ENCODE measurements around the gene NOL7. TPM values are rescaled to one million over a fixed set of nuclear protein-coding genes. Genes with fewer than 3 reads are reported as not detected.

The NOL7 gene
- total and polyA plus RNA-seq, 2 of the 13 experiments (the other 11 are each of a cell fraction or from before 2014, with no cell fraction given), result 37.8 to 186 TPM

- TF ChIP-seq, protein P1, sequence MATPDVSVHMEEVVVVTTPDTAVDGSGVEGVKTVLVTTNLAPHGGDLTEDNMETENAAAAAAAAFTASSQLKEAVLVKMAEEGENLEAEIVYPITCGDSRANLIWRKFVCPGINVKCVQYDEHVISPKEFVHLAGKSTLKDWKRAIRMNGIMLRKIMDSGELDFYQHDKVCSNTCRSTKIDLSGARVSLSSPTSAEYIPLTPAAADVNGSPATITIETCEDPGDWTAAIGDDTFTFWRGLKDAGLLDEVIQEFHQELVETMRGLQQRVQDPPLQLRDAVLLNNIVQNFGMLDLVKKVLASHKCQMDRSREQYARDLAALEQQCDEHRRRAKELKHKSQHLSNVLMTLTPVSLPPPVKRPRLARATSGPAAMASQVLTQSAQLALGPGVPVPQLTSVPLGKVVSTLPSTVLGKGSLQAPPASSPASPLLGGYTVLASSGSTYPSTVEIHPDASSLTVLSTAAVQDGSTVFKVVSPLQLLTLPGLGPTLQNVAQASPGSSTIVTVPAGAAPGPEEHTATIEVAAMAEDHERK (CRISPR knock-in tag; IDR thresholded peaks at IDR 0.05; ENCODE audit: low read depth), result 0 out of 2 replicates have a peak, but pooled peaks have one; percentile 23
- TF ChIP-seq ZNF451 (CRISPR knock-in tag; IDR thresholded peaks at IDR 0.05) (peak; percentile 29; the same call in 1 of the 2 replicates), RFXAP (CRISPR knock-in tag; IDR thresholded peaks at IDR 0.05; ENCODE audit: borderline replicate concordance) (peak; percentile 38; the same call in 1 of the 2 replicates), PHF5A (CRISPR knock-in tag; IDR thresholded peaks at IDR 0.05; ENCODE audit: low read depth, unreplicated experiment) (no peak), ZNF790 (CRISPR knock-in tag; IDR thresholded peaks at IDR 0.05; ENCODE audit: borderline replicate concordance) (peak; percentile 16; the same call in 1 of the 2 replicates), ZFYVE20 (CRISPR knock-in tag; IDR thresholded peaks at IDR 0.05; ENCODE audit: borderline replicate concordance, low read depth) (no peak), ZNF629 (CRISPR knock-in tag; conservative IDR thresholded peaks at IDR 0.05) (0 out of 2 replicates have a peak, but pooled peaks have one; percentile 26), SNAI1 (CRISPR knock-in tag; IDR thresholded peaks at IDR 0.05; ENCODE audit: borderline replicate concordance) (no peak), ZBTB21 (CRISPR knock-in tag; IDR thresholded peaks at IDR 0.05) (no peak), BORCS8-MEF2B (CRISPR knock-in tag; IDR thresholded peaks at IDR 0.05) (no peak), ARNT2 (CRISPR knock-in tag; IDR thresholded peaks at IDR 0.05; ENCODE audit: low read depth) (peak; percentile 82), RNF2 (conservative IDR thresholded peaks at IDR 0.05; ENCODE audit: low read depth) (no peak), MEIS2 (CRISPR knock-in tag; IDR thresholded peaks at IDR 0.05) (0 out of 2 replicates have a peak, but pooled peaks have one; percentile 30), CCAR2 (optimal IDR thresholded peaks at IDR 0.05; ENCODE audit: low read depth, low read length) (peak; percentile 58), FOXA1 (IDR thresholded peaks at IDR 0.05) (no peak), FOXA1 (CRISPR knock-in tag; IDR thresholded peaks at IDR 0.05) (no peak; the same call in none of the 2 replicates), HOXA9 (CRISPR knock-in tag; IDR thresholded peaks at IDR 0.05; ENCODE audit: borderline replicate concordance) (peak; percentile 59; the same call in 1 of the 2 replicates), SCMH1 (CRISPR knock-in tag; IDR thresholded peaks at IDR 0.05; ENCODE audit: borderline replicate concordance) (no peak), SAP130 (CRISPR knock-in tag; IDR thresholded peaks at IDR 0.05; ENCODE audit: low read depth) (peak; percentile 43; the same call in 1 of the 2 replicates), ZNF446 (CRISPR knock-in tag; IDR thresholded peaks at IDR 0.05) (no peak)
- TF ChIP-seq, protein P2, sequence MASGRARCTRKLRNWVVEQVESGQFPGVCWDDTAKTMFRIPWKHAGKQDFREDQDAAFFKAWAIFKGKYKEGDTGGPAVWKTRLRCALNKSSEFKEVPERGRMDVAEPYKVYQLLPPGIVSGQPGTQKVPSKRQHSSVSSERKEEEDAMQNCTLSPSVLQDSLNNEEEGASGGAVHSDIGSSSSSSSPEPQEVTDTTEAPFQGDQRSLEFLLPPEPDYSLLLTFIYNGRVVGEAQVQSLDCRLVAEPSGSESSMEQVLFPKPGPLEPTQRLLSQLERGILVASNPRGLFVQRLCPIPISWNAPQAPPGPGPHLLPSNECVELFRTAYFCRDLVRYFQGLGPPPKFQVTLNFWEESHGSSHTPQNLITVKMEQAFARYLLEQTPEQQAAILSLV (CRISPR knock-in tag; IDR thresholded peaks at IDR 0.05; ENCODE audit: borderline replicate concordance), result peak; percentile 76
- TF ChIP-seq, protein P3, sequence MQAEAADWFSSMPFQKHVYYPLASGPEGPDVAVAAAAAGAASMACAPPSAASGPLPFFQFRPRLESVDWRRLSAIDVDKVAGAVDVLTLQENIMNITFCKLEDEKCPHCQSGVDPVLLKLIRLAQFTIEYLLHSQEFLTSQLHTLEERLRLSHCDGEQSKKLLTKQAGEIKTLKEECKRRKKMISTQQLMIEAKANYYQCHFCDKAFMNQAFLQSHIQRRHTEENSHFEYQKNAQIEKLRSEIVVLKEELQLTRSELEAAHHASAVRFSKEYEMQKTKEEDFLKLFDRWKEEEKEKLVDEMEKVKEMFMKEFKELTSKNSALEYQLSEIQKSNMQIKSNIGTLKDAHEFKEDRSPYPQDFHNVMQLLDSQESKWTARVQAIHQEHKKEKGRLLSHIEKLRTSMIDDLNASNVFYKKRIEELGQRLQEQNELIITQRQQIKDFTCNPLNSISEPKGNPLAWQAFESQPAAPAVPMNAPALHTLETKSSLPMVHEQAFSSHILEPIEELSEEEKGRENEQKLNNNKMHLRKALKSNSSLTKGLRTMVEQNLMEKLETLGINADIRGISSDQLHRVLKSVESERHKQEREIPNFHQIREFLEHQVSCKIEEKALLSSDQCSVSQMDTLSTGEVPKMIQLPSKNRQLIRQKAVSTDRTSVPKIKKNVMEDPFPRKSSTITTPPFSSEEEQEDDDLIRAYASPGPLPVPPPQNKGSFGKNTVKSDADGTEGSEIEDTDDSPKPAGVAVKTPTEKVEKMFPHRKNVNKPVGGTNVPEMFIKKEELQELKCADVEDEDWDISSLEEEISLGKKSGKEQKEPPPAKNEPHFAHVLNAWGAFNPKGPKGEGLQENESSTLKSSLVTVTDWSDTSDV (CRISPR knock-in tag; IDR thresholded peaks at IDR 0.05), result 0 out of 2 replicates have a peak, but pooled peaks have one; percentile 15
- TF ChIP-seq, protein P4, sequence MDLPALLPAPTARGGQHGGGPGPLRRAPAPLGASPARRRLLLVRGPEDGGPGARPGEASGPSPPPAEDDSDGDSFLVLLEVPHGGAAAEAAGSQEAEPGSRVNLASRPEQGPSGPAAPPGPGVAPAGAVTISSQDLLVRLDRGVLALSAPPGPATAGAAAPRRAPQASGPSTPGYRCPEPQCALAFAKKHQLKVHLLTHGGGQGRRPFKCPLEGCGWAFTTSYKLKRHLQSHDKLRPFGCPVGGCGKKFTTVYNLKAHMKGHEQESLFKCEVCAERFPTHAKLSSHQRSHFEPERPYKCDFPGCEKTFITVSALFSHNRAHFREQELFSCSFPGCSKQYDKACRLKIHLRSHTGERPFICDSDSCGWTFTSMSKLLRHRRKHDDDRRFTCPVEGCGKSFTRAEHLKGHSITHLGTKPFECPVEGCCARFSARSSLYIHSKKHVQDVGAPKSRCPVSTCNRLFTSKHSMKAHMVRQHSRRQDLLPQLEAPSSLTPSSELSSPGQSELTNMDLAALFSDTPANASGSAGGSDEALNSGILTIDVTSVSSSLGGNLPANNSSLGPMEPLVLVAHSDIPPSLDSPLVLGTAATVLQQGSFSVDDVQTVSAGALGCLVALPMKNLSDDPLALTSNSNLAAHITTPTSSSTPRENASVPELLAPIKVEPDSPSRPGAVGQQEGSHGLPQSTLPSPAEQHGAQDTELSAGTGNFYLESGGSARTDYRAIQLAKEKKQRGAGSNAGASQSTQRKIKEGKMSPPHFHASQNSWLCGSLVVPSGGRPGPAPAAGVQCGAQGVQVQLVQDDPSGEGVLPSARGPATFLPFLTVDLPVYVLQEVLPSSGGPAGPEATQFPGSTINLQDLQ (CRISPR knock-in tag; IDR thresholded peaks at IDR 0.05), result no peak
Observed at GRCh38 chr6:13574149-13574570, 41.0 kb upstream of the NOL7 start (continued).
